HG03025 (cell line): ENCODE data around the gene DTNBP1.

Experiments
- ATAC-seq: cut with Tn5 transposase; IDR thresholded peaks from one replicate; pipeline ENCODE4 v1.9.1; 2021; ENCODE audit warnings: mild to moderate bottlenecking, moderate library complexity; ENCODE audit not compliant: unreplicated experiment, low FRiP score

Gene DTNBP1

DNA sequence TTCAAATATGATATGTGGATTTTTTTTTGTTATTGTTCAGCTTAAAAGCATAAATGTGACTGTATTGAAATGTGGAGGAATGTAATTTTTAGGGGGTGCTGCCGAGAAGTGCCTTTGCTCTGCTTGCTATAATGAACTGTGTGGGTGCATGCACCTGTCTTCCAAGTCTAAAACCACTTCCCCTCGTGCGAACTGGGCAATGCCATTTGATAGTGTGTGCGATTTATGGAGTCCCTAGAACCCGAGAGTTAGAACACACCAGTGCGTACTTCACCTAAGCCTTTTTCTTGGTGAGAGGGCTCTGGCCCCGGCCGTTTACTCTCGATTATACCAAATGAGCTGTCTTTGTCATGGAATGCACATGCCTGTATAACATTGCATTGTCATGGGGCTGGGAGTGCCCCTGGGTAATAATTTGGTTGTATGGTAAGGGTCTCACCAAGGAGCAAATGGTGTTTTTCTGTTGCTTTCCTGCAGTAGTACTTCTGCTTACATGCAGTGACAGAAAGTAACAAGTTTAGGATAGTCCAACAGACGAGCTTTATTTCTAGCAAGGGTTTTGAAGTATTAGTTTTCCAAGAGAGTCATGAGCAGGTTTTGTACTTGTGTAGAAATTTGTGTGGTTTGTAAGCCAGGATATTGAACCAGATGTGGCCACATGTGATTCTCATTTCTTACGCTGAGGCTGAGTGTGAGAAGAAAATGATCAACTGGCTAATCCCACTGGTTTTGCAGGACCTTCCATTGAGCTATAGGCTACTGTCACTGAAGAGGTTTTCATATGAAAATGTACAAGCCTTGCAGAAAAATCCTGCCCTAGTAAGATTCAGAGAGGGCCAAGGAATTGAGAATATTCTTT is 172.4 kb downstream of the DTNBP1 start:
- ATAC-seq: no peak

- no peak for ATAC-seq
These were observed 173.4 kb downstream of the DTNBP1 start for GRCh38 chr6:15489261-15489962.

DNA sequence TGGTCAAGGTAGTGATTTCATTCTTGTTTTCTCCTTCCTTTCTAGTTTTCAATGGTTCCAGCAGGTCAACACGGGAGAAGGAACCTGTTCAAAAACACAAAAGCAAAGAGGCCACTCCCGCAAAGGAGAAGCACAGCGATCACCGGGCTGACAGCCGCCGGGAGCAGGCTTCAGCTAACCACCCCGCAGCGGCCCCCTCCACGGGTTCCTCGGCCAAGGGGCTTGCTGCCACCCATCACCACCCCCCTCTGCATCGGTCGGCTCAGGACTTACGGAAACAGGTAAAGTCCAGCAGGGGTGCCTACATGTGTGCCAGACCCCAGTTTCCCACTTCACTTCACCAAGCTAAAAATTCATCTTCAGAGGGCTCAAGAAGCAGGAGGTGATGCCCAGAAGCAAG is 175.6 kb downstream of the DTNBP1 start:
- no peak for ATAC-seq

GRCh38 chr6:15485936-15486335 is 176.9 kb downstream of the DTNBP1 start:
- no peak for ATAC-seq

DNA sequence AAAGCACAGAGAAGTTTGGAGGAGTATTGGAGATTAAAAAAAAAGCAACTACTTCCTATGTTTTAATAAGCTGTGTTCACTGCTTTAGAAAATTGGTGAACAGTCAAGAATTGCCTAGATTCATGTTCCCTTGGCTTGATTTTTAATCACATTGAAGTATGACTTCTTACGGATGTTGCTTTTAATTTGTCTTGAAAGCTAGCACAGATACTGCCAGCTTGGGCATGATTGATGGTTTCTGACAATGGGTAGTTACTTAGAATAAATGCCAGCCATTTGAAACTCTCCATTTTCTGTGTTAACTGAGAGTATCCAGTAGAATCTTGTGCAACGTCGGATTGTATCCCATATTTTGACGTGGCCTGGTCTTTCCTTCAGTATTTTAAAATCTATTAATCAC is 178.0 kb downstream of the DTNBP1 start:
- ATAC-seq: no peak

GRCh38 chr6:15484140-15484539 is 178.7 kb downstream of the DTNBP1 start:
- no peak for ATAC-seq

- ATAC-seq: no peak
These were observed 179.8 kb downstream of the DTNBP1 start for GRCh38 chr6:15483060-15483459.

DNA sequence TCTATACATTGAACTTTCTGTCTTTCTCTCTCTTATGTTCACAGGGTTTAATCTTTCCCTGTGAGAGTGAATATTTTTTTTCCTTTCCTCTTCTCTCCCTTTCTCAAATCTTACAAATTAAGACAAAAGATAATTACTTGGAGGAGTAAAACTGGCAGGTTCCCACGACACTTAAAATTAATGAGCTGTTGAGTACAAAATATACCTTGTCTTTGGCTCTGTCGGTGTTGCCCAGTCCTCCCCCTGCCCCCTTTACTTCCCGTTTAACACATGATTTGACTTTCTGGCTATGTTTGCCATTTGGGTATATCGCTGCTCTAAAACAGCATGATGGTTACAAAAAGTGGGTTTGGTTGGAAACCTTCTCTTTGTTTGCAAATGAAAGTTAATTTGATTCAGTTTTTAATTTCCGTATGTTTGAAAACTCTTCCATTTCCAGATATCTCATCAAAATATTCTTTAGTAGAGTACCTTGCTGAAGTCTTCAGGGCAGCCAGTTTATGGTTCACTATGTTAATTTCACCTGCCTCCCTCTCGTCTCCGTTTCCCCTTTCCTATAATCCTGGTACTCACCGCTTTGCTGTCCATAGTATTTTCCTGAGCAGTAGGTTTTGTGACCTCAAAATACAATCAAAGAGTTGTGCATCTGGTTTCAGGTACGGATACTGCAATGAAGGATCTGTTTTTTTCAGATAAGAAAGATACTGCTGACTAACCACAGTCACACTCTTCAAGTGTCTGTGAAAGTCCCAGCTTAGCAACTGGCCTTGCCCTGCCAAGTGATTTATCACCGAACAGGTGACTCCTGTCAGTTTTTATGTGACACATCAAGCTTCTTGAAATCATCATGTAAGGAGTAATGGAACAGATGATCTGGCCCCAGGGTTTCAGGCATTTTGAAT is 181.2 kb downstream of the DTNBP1 start:
- no peak for ATAC-seq

GRCh38 chr6:15480525-15480924 is 182.3 kb downstream of the DTNBP1 start:
- no peak for ATAC-seq

GRCh38 chr6:15479761-15480160 is 183.1 kb downstream of the DTNBP1 start:
- ATAC-seq: no peak

- ATAC-seq: no peak
These were observed 185.1 kb downstream of the DTNBP1 start for GRCh38 chr6:15477746-15478145.

DNA sequence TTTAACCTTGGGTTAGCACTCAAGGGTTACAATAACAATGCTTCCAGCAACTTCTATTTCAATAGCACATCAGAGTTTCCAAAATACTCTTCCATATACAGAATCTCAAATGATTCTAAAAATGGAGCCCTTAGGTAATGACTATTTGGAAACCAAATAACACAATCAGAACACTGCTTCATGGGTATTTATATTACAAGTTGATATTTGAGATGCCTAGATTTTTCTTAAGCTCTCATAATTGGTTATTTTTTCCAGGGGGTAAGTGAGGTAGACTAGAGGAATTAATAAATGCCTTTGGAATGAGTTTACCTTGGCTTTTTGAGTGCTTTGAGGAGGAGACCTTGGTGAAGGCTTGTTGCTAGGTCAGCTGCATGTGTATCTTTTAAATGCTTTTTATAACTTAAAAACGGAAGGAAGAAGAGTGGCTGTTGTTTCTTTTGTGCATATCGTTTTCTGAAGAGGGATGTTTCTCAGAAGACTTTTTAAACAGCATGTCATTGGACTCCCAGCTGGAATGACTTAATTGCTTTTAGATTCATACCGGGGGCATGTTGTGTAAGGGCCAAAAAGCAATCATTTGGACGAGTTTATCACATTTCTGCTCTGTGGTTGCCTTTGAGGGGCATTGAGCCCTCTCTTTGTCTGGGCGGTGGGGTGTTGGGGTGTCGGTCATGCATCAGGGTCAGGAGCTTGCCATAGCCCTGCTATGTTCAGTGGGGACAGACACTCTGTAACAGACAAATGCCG is 186.0 kb downstream of the DTNBP1 start:
- ATAC-seq: no peak

DNA sequence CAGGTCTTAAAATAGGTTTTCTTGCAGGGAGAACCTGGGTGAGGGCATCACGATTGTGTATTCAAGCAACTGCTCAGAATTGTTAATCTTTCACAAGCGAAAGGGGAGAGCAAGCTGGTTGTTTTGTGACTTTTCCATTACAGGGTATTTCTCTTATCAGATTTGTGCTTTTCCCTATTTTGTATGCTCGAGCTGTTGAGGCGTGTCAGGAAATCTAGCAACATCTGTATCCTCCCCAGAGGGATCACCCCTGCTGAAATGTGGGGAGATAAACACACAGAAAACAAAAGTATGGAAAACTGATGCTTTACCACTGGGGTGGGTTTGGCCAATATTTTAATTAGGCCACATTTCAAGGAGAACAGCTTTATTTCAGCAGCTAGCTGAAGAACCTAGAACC is 187.0 kb downstream of the DTNBP1 start:
- no peak for ATAC-seq

DNA sequence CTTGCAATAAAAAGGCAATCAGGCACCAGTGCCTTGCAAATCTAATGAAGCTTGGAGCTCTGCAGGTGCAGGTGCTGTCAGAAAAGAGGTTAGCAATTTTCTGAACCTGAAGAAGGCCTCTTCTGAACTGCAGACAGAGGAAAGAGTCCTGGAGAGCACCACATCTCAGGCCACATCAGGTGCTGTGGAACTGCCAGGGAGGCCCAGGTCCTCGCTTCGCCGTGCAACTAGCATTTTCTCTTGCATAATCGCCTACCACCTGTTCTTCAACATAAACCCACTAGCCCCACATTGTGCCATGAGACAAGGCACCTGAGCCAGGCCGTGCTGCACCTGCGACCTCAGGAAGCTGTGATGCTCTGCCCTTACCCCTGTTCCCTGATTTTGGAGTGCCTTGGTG is 187.6 kb downstream of the DTNBP1 start:
- no peak for ATAC-seq

DNA sequence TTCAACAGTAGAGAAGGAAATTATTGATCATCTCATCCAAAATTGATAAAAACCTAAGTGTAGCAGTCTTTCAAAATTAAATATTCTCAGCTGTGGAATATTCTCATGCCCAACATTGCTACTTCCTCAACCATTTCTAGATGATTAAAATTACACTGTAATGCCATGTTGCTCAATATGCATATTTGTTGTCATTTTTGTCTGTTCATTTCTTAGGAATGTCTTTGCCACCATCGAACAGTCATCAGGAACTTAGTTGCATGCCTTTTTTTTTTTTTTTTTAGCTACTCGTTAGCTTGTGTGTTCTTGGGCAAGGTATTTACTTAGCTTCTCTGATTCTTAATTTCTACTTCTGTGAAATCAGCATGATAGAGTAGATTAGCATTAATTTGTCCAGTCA is 188.6 kb downstream of the DTNBP1 start:
- ATAC-seq: no peak

- no peak for ATAC-seq
These were observed 189.1 kb downstream of the DTNBP1 start for GRCh38 chr6:15473741-15474161.

GRCh38 chr6:15473174-15473573 is 189.7 kb downstream of the DTNBP1 start:
- ATAC-seq: no peak
